Karpas-422 (cell line): Measurements from ENCODE around the gene HSP90AB1. TPM values are rescaled to one million over a fixed set of nuclear protein-coding genes. Genes with fewer than 3 reads are reported as not detected.
A peak's percentile ranks its signal among the peaks of the same experiment; 100 is the strongest.

Experiments used
- DNase-seq: peaks from one replicate; pipeline ENCODE4 v3.0.0-alpha.2; 2015
- H2AFZ ChIP-seq: fragments of 200-600 bp; sonication (generic); 2 replicates; pipeline ENCODE4 v1.6.1; 2014; ENCODE audit warnings: antibody characterized with exemption, low read length, mixed read lengths
- H3K27ac ChIP-seq: fragments of 200-600 bp; sonication (generic); 2 replicates; pipeline ENCODE4 v1.5.1; 2014; ENCODE audit warnings: mild to moderate bottlenecking, low read length, moderate library complexity
- H3K27me3 ChIP-seq: fragments of 200-600 bp; sonication (generic); 2 replicates; pipeline ENCODE4 v1.6.1; 2014; ENCODE audit warnings: low read length, mixed read lengths
- H3K36me3 ChIP-seq: fragments of 200-600 bp; sonication (generic); 2 replicates; pipeline ENCODE4 v1.6.1; 2014; ENCODE audit warnings: low read length, mixed read lengths; ENCODE audit not compliant: insufficient read depth
- H3K4me1 ChIP-seq: fragments of 200-600 bp; sonication (generic); 2 replicates; pipeline ENCODE4 v1.6.1; 2014; ENCODE audit warnings: mild to moderate bottlenecking, low read length, mixed read lengths
- H3K4me2 ChIP-seq: fragments of 200-600 bp; sonication (generic); 2 replicates; pipeline ENCODE4 v1.6.1; 2014; ENCODE audit warnings: low read length, low read depth, mild to moderate bottlenecking; ENCODE audit not compliant: poor library complexity, severe bottlenecking
- H3K4me3 ChIP-seq: fragments of 200-600 bp; sonication (generic); 2 replicates; pipeline ENCODE4 v1.5.1; 2014; ENCODE audit warnings: mild to moderate bottlenecking, antibody characterized with exemption, low read length, mixed read lengths
- H3K79me2 ChIP-seq: fragments of 200-600 bp; sonication (generic); 2 replicates; pipeline ENCODE4 v1.6.1; 2014; ENCODE audit warnings: mild to moderate bottlenecking, low read length, mixed read lengths
- H3K9ac ChIP-seq: fragments of 200-600 bp; sonication (generic); 2 replicates; pipeline ENCODE4 v1.6.0; 2014; ENCODE audit warnings: low read length
- H3K9me2 ChIP-seq: fragments of 200-600 bp; sonication (generic), shearing (Covaris generic); replicated peaks from 2 replicates; pipeline ENCODE4 v1.6.0; 2014; ENCODE audit warnings: mild to moderate bottlenecking, low read length, moderate library complexity; ENCODE audit not compliant: insufficient read depth
- H3K9me3 ChIP-seq: fragments of 300-700, 200-600 bp; sonication (generic); 2 replicates; pipeline ENCODE4 v1.6.1; 2014; ENCODE audit warnings: low read length, mixed read lengths
- H4K20me1 ChIP-seq: fragments of 200-600 bp; sonication (generic); 2 replicates; pipeline ENCODE4 v1.6.1; 2014; ENCODE audit warnings: mild to moderate bottlenecking, antibody characterized with exemption, low read length, low read depth; ENCODE audit not compliant: insufficient read depth
- total RNA-seq: library from RNA; depleted of rRNA; stranded (reverse); fragments of >200 nt; shearing (Covaris generic); gene quantifications from 2 replicates; pipeline ENCODE4 v1.2.3, GENCODE V29; 2014; ENCODE audit warnings: low replicate concordance

HSP90AB1 gene
- total RNA-seq, 1 experiment from 2014 or later = 474 TPM

DNA sequence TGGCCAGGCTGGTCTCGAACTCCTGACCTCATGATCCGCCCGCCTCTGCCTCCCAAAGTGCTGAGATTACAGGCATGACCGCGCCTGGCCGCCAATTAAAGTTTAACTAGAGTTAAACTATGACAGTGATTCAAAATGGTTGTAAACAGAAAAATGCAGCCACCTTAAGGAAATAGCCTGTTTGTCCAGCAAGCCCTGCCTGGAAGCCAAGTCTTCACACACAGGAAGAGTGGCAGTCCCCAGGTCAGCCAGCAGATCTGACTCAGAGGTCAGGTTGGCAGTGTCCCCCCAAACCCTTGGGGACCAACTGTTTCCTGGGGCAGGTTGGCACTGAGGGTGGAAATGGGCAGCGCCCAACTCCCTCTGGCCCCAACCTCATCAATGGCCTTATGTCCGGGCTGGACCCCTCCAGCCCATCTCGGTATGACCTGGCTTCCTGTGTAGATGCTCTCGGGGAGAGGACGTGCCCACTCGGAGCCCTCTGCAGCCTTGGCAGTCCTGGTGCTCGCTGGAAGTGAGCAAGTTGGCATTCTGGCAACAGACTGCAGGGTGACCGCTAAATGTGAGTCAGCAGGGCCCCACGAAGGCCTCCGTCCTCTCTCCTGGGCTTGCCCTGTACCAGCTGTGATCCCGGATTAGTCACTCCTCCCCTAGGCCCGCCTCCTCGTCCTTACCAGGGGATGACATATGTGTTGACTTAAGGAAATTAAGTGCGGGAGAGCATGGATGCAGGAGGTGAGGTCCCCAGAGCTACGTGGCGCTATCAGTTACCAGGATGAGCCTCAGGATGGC is 9.7 kb upstream of the HSP90AB1 start:
- Histone ChIP-seq H3K27me3 (no peaks in the 10 kb centered on the region), H3K36me3 (no peaks in the 10 kb centered on the region; the same call in 1 of the 2 replicates), H3K9me2 (no peaks in the 10 kb centered on the region), H3K4me2 (peak overlapping the region; percentile 79), H3K27ac (no peak overlapping the region), H2AFZ (peak overlapping the region; percentile 85; the same call in 1 of the 2 replicates), H3K79me2 (no peaks in the 10 kb centered on the region), H3K4me3 (peak overlapping the region; percentile 66), H4K20me1 (no peaks in the 10 kb centered on the region), H3K9me3 (no peaks in the 10 kb centered on the region), H3K9ac (peak overlapping the region; percentile 72), H3K4me1 (peaks cover 16% of the 10 kb centered on the region)
- peak; percentile 77 for DNase-seq

DNA sequence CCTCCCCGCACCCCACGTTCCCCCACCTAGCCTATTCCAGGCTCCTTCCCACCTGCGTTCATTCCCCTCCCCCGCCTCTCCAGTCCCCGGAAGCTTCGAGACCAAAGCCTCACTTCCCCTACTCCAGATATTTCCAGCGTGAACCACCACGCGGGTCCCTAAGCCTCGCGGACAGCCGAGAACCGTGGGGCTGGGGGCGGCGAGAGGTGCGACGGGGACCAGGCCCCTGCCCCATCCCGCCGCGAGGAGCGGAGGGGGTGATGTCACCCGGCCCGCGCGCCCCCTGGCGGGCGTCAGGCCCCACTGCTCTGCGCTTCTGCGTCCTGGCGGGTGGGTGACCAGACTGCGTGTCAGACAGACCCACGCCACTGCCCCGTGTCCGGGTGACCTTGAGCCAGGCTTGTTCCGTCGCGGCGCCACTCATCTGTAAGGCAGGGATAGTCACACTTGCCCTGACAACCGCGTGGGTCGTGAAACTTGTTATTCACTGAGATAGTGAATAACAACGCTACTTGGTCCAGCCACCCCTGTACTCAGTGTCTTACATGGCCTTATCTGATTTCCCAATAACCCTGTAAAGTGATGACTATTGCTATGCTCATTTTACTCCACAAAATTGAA is 9.0 kb upstream of the HSP90AB1 start:
- Histone ChIP-seq H3K79me2 (no peaks in the 10 kb centered on the region), H3K9me3 (no peaks in the 10 kb centered on the region), H2AFZ (peak overlapping the region; percentile 85), H3K4me3 (peak overlapping the region; percentile 66), H3K4me2 (peak overlapping the region; percentile 79), H4K20me1 (no peaks in the 10 kb centered on the region), H3K27me3 (no peaks in the 10 kb centered on the region), H3K4me1 (peaks cover 16% of the 10 kb centered on the region), H3K9me2 (no peaks in the 10 kb centered on the region), H3K27ac (no peak overlapping the region), H3K9ac (peak overlapping the region; percentile 72), H3K36me3 (no peaks in the 10 kb centered on the region; the same call in 1 of the 2 replicates)
- DNase-seq = peak; percentile 89

DNA sequence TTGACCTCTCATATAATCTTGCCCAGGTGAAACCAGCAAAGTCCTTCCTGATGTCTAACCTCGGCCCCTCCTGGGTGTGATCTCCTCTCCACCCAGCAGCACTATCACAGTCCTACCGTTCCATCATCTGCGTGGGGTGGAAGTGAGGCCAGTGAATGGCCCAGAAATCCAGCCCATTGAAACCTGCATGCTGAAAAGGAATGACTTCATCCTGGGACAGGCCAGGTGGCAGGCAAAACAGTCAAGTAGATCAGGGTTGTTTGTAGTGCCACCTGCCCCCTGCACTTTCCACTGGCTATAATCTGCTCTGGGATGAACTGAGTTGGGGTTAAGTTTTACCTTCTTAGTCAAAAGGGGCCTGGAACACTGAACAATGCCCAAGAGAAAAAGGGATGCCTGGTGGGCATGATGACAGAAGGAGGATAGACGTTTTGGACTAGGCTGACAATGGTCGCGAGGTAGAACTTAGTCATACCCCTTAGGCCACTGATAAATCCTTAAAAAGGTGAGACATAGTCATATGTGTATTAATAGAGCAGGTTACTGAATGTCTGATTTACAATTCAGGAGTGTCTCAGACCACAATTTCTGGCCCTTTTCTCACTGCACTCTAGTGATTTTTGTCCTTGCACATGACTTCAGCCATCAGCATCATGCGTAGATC is 8.1 kb upstream of the HSP90AB1 start:
- Histone ChIP-seq H3K9ac (no peak overlapping the region), H3K4me3 (no peak overlapping the region), H3K4me2 (peak overlapping the region; percentile 79), H3K79me2 (no peaks in the 10 kb centered on the region), H3K9me2 (no peaks in the 10 kb centered on the region), H3K36me3 (no peaks in the 10 kb centered on the region; the same call in 1 of the 2 replicates), H3K27me3 (no peaks in the 10 kb centered on the region), H3K9me3 (no peaks in the 10 kb centered on the region), H2AFZ (no peak overlapping the region), H3K27ac (no peak overlapping the region), H4K20me1 (no peaks in the 10 kb centered on the region), H3K4me1 (peaks cover 16% of the 10 kb centered on the region)
- DNase-seq = no peak

DNA sequence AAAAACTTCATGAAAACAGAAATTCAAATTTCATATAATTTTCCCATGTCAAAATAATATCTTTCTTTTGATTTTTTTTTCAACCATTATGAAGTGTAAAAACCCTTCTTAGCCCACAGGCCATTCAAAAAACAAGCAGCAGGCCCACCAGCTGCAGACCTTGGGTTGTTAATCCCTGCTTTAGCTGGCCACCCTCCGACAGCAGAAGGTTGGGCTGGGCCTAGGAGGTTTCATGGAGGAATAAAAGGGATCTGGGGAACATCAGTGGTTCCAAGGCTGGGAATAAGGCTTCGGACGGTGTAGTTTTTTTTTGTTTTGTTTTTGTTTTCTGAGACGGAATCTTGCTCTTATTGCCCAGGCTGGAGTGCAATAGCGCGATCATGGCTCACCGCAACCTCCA is 3.6 kb upstream of the HSP90AB1 start:
- Histone ChIP-seq H3K9me3 (no peaks in the 10 kb centered on the region), H3K27me3 (no peaks in the 10 kb centered on the region), H3K27ac (no peak overlapping the region), H4K20me1 (peaks cover 14% of the 10 kb centered on the region), H3K79me2 (peaks cover 15% of the 10 kb centered on the region), H3K9ac (no peak overlapping the region), H3K4me2 (no peak overlapping the region), H3K9me2 (no peaks in the 10 kb centered on the region), H3K36me3 (peaks cover 12% of the 10 kb centered on the region), H3K4me1 (peaks cover 15% of the 10 kb centered on the region), H3K4me3 (no peak overlapping the region), H2AFZ (no peak overlapping the region)
- DNase-seq = no peak

DNA sequence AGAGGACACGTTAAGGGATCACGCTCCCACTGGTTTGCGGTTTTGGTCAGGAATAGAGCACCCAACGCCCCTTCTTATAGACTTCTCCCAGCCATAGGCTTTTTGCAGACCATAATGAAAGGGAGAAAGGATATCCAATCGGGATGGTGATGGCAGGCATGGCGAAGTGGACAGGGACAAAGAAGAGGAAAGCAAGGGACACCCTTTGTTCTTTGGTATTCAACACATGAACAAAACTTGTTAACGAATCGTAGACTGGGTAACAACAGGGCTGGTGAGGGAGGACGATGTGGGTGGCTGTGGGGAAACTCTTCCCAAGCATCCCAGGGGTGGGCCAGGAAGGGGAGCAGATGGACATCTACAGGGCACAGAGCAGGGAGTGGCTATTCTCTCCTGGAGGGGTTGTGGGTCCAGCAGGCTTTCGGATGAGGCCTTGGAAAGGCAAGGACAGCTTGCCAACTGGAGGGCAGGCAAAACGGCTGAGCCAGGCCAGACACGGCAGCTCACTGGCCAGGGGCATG is 1.4 kb upstream of the HSP90AB1 start:
- Histone ChIP-seq H3K27ac (no peak overlapping the region), H2AFZ (peak overlapping the region; percentile 72; the same call in 1 of the 2 replicates), H3K36me3 (peaks cover 33% of the 10 kb centered on the region), H3K4me3 (peak overlapping the region; percentile 95), H4K20me1 (peaks cover 35% of the 10 kb centered on the region), H3K27me3 (no peaks in the 10 kb centered on the region), H3K79me2 (peaks cover 36% of the 10 kb centered on the region), H3K4me1 (peaks cover 31% of the 10 kb centered on the region), H3K4me2 (peak overlapping the region; percentile 86), H3K9me3 (no peaks in the 10 kb centered on the region), H3K9me2 (no peaks in the 10 kb centered on the region), H3K9ac (peak overlapping the region; percentile 97)
- no peak for DNase-seq

DNA sequence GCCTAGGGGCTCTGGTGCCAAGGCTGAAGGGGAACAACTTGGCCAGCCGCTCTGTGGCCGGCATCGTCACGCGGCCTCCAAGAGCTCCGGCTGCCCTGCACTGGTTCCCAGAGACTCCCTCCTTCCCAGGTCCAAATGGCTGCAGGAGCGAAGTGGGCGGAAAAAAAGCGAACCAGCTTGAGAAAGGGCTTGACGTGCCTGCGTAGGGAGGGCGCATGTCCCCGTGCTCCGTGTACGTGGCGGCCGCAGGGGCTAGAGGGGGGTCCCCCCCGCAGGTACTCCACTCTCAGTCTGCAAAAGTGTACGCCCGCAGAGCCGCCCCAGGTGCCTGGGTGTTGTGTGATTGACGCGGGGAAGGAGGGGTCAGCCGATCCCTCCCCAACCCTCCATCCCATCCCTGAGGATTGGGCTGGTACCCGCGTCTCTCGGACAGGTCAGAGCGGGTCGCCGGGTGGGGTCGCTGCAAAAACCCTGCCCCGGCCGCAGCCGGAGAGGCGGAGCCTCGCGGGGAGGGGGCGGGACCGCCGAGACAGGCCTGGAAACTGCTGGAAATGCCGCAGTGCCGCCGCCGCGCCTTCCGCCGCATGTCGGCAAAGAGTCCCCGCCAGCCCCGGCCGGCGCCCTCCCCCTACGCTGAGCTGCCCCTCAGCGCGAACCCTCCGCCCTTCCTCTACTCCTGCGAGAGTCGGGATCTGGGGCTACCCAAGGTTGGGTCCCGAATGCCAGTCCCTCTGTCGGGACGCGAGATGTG is 814 bp upstream of the HSP90AB1 start:
- no peaks in the 10 kb centered on the region for H3K9me2 ChIP-seq
- H2AFZ ChIP-seq = peak overlapping the region; percentile 72; the same call in 1 of the 2 replicates
- peaks cover 39% of the 10 kb centered on the region for H3K36me3 ChIP-seq
- peaks cover 42% of the 10 kb centered on the region for H3K79me2 ChIP-seq
- H3K27ac ChIP-seq = peak overlapping the region; percentile 64
- H4K20me1 ChIP-seq = peaks cover 41% of the 10 kb centered on the region
- DNase-seq = peak; percentile 93
- H3K9me3 ChIP-seq = no peaks in the 10 kb centered on the region
- peak overlapping the region; percentile 97 for H3K9ac ChIP-seq
- peak overlapping the region; percentile 95 for H3K4me3 ChIP-seq
- peak overlapping the region; percentile 86 for H3K4me2 ChIP-seq
- H3K4me1 ChIP-seq = peaks cover 35% of the 10 kb centered on the region
- H3K27me3 ChIP-seq = no peaks in the 10 kb centered on the region

DNA sequence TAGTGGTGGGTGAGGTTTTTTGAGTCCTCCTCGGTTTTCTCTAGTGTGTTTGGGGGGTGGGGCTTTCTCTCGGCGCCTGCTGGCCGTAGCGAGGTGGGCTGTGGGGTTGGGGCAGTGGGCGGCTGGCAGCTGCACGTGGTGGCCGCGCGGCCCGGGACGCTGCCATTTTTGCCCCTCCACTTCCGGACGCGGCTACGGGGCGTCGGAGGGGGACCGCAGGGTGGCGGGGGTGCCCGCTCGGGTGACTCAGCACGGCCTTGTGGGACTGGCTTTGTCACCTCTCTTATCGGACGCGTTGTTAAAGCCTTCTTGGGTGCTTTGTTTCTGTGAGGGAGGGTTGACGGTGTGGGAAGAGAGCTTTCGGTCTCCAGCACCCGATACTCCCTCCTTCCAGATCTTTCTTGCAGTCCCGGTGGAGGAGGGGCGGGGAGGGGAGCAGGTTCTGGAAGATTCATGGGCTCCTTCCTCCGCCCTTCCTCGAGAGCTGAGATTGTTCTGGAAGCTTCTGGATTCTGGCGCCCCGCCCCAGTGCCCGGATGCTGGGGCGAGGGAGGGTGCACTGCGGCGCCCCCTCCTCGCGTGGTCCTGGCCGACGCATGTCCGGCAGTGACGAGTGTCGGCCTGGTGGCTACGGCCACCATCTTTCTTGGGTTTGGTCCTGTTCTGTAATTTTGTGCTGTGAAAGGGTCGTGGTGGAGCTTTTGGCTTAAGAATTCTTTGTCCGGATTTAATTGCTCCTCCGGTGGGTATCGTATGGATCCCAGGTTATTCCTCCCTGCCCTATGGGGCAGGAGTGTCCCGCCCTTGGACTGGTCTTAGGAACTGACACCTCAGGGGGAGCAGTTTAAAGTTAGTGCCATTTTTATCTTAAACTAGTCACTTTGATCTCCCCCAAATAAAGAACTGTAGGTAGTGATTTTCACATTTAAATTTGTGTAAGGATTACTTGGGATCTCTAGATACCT is 719 bp downstream of the HSP90AB1 start:
- Histone ChIP-seq H3K4me1 (peaks cover 37% of the 10 kb centered on the region), H3K27ac (peak overlapping the region; percentile 91), H3K9me3 (no peaks in the 10 kb centered on the region), H3K4me3 (peak overlapping the region; percentile 95), H4K20me1 (peaks cover 51% of the 10 kb centered on the region), H3K4me2 (peak overlapping the region; percentile 86), H3K36me3 (peaks cover 50% of the 10 kb centered on the region), H3K9me2 (no peaks in the 10 kb centered on the region), H3K9ac (peak overlapping the region; percentile 97), H3K79me2 (peaks cover 42% of the 10 kb centered on the region), H3K27me3 (no peaks in the 10 kb centered on the region), H2AFZ (no peak overlapping the region)
- peak; percentile 83 for DNase-seq
